ENCODE measurements around the gene ALOXE3.

GRCh38 chr17:8117367-8117979 lies 841 bp downstream of the ALOXE3 start:
- TF ChIP-seq POLR2A (IDR thresholded peaks at IDR 0.05): no peak
- no peak for TF ChIP-seq CTCF (IDR thresholded peaks at IDR 0.05)
- TF ChIP-seq EP300 (IDR thresholded peaks at IDR 0.05): no peak

Measured in sigmoid colon (tissue), 4 donors.